Endodermal cell (in vitro differentiated cells): Measurements from ENCODE around the gene GRK4. TPM values are rescaled to one million over a fixed set of nuclear protein-coding genes. Genes with fewer than 3 reads are reported as not detected.

Source experiments
- DNase-seq: peaks from one replicate; pipeline ENCODE4 v3.0.0-alpha.2; 2017
- H3K27ac ChIP-seq: 2 replicates; pipeline ENCODE4 v1.5.1; 2013; ENCODE audit warnings: mild to moderate bottlenecking, low read depth, low read length, moderate library complexity
- H3K27me3 ChIP-seq: 2 replicates; pipeline ENCODE4 v1.6.1; 2013; ENCODE audit warnings: mild to moderate bottlenecking, low read length, moderate library complexity; ENCODE audit not compliant: insufficient read depth, control insufficient read depth, poor library complexity, severe bottlenecking
- H3K36me3 ChIP-seq: 2 replicates; pipeline ENCODE4 v1.7.0; 2013; ENCODE audit warnings: mild to moderate bottlenecking, low read length, moderate library complexity; ENCODE audit not compliant: control insufficient read depth, insufficient read depth
- H3K4me1 ChIP-seq: one replicate; pipeline ENCODE4 v1.7.0; 2013; ENCODE audit warnings: low read length; ENCODE audit not compliant: control insufficient read depth, insufficient read depth
- H3K4me3 ChIP-seq: 2 replicates; pipeline ENCODE4 v1.5.1; 2013; ENCODE audit warnings: mild to moderate bottlenecking, low read length, moderate library complexity
- H3K9ac ChIP-seq: 2 replicates; pipeline ENCODE4 v1.6.1; 2013; ENCODE audit warnings: mild to moderate bottlenecking, low read length, moderate library complexity; ENCODE audit not compliant: poor library complexity, severe bottlenecking; ENCODE audit errors: extremely low read depth
- H3K9me3 ChIP-seq: 2 replicates; pipeline ENCODE4 v1.6.1; 2013; ENCODE audit warnings: mild to moderate bottlenecking, low read length, moderate library complexity; ENCODE audit not compliant: control insufficient read depth
- H3K27ac Mint-ChIP-seq: 2 replicates; pipeline ENCODE4 v1.8.0; 2020; ENCODE audit warnings: mixed read lengths
- H3K27me3 Mint-ChIP-seq: 2 replicates; pipeline ENCODE4 v1.8.0; 2021; ENCODE audit warnings: mild to moderate bottlenecking, mixed read lengths; ENCODE audit not compliant: insufficient read depth
- H3K36me3 Mint-ChIP-seq: 2 replicates; pipeline ENCODE4 v1.8.0; 2020; ENCODE audit warnings: low read depth, mixed read lengths
- H3K4me1 Mint-ChIP-seq: 2 replicates; pipeline ENCODE4 v1.8.0; 2020; ENCODE audit warnings: mixed read lengths
- H3K4me3 Mint-ChIP-seq: 2 replicates; pipeline ENCODE4 v1.8.0; 2020; ENCODE audit warnings: mild to moderate bottlenecking, moderate library complexity, mixed read lengths
- H3K9me3 Mint-ChIP-seq: 2 replicates; pipeline ENCODE4 v1.8.0; 2020; ENCODE audit warnings: mild to moderate bottlenecking, mixed read lengths
- WGBS, 2 experiments: methylation state at CpG; one replicate each; pipeline versions ENCODE4 v1.1.5 to v1.1.7; 2013; ENCODE audit warnings: missing lambda C conversion rate in 2 of 2, mixed read lengths in 1 of 2; ENCODE audit not compliant: insufficient coverage in 1 of 2, insufficient read length in 1 of 2; 5-methylcytosine and 5-hydroxymethylcytosine counted together
- total RNA-seq, 2 donors: library from RNA; stranded (reverse); fragmentation: NEBNext Ultra II Directional in 1 of 2; extraction: Animal tissue kit (Norgen Biotek cat#: 25700) in 1 of 2; gene quantifications; 2 replicates in 1 of 2; 3 replicates in 1 of 2; pipeline ENCODE4 v1.2.1, GENCODE V29; 2021
- TF ChIP-seq, protein P1 (sequence below): fragments of 200-600 bp; sonication (generic); conservative IDR thresholded peaks from 2 replicates; pipeline ENCODE4 v1.5.0; 2021; ENCODE audit warnings: antibody characterized with exemption, mild to moderate bottlenecking

Gene GRK4
- total RNA-seq, 2 donors from 2014 or later = 2.8 to 4.2 TPM

DNA sequence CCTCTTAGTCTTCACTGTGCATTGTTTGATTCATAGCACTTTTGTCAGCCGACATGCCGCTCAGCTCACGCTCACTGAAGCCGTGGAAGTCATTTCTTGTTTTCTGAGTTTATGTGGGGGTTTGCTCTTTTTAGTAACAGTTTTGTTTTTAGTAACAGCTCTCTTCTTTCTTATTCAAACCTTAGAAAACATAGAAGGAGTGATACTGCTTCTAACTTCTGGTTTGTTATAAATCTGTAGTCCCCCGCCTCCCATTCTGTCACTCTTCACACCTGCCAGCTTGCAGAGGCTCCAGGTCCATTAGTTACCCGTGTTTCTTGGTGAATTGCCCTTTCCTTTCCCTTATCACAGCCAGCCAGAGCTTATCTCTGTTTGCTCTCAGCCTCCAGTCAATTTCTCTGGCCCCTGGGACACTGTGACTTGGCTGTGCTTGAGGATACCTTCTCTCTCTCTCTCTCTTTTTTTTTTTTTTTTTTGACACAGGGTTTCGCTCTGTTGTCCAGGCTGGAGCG lies 50.5 kb downstream of the GRK4 start:
- no peaks in the 10 kb centered on the region for H3K27me3 ChIP-seq
- no peaks in the 10 kb centered on the region for H3K36me3 Mint-ChIP-seq
- H3K9me3 ChIP-seq = no peaks in the 10 kb centered on the region
- no peak overlapping the region for H3K4me3 Mint-ChIP-seq
- H3K4me1 ChIP-seq = peaks cover 8% of the 10 kb centered on the region
- no peaks in the 10 kb centered on the region for H3K9me3 Mint-ChIP-seq
- H3K27ac Mint-ChIP-seq = peak overlapping the region; percentile 9
- no peaks in the 10 kb centered on the region for H3K27me3 Mint-ChIP-seq
- TF ChIP-seq, protein P1, sequence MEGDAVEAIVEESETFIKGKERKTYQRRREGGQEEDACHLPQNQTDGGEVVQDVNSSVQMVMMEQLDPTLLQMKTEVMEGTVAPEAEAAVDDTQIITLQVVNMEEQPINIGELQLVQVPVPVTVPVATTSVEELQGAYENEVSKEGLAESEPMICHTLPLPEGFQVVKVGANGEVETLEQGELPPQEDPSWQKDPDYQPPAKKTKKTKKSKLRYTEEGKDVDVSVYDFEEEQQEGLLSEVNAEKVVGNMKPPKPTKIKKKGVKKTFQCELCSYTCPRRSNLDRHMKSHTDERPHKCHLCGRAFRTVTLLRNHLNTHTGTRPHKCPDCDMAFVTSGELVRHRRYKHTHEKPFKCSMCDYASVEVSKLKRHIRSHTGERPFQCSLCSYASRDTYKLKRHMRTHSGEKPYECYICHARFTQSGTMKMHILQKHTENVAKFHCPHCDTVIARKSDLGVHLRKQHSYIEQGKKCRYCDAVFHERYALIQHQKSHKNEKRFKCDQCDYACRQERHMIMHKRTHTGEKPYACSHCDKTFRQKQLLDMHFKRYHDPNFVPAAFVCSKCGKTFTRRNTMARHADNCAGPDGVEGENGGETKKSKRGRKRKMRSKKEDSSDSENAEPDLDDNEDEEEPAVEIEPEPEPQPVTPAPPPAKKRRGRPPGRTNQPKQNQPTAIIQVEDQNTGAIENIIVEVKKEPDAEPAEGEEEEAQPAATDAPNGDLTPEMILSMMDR = no peak
- 58 to 75% methylated on average over 2 to 8 of the region's 8 CpGs for WGBS, 2 experiments
- H3K4me3 ChIP-seq = no peak overlapping the region
- peak; percentile 63 for DNase-seq
- no peaks in the 10 kb centered on the region for H3K36me3 ChIP-seq
- H3K27ac ChIP-seq = no peak overlapping the region
- peaks cover 13% of the 10 kb centered on the region for H3K4me1 Mint-ChIP-seq
- no peak overlapping the region for H3K9ac ChIP-seq

DNA sequence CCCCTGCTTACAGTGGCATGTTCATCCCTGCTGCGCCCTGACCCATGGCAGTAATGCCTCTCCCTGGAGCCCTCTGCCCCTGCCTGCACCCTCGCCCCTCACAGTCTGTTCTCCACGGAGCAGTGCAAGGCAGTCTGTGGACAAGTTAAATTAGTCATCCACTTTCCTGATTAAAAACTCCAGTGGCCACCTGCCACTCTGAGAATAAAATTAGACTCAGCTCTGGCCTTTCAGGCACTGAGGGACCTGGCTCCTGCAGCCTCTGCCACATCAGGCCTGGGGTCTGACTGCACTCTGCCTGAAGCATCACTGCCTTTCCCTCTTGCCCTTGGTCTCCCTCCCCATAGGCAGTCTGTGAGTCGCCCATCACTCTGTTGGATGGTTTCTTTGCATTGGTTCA lies 53.6 kb downstream of the GRK4 start:
- no peak overlapping the region for H3K9ac ChIP-seq
- WGBS, 2 experiments = 82 to 84% methylated on average over 3 to 4 of the region's 4 CpGs
- H3K27ac ChIP-seq = no peak overlapping the region
- no peaks in the 10 kb centered on the region for H3K9me3 ChIP-seq
- TF ChIP-seq, protein P1 = no peak
- Mint-ChIP-seq H3K4me1 (peaks cover 13% of the 10 kb centered on the region), H3K9me3 (no peaks in the 10 kb centered on the region), H3K36me3 (no peaks in the 10 kb centered on the region), H3K27ac (no peak overlapping the region), H3K4me3 (no peak overlapping the region), H3K27me3 (no peaks in the 10 kb centered on the region)
- no peak overlapping the region for H3K4me3 ChIP-seq
- no peaks in the 10 kb centered on the region for H3K27me3 ChIP-seq
- peaks cover 8% of the 10 kb centered on the region for H3K4me1 ChIP-seq
- H3K36me3 ChIP-seq = no peaks in the 10 kb centered on the region
- no peak for DNase-seq

DNA sequence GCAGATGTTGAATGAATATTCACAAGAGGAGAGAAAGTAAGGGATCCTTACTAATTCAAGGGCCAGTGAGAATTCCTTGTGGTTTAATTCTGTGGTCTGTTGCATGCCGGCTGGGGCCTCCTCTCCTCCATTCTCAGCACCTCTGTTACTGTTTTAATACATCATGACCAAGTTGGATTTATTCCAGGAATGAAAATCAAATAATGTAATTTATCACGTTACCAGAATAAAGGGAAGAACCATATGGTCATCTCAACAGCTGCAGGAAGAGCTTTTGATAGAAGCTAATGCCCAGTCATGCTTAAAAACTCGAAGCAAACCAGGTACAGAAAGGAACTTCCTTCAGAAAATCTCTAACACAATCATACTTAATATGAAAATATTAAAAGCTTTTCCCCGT lies 54.1 kb downstream of the GRK4 start:
- no peaks in the 10 kb centered on the region for H3K9me3 ChIP-seq
- H3K27me3 ChIP-seq = no peaks in the 10 kb centered on the region
- peaks cover 8% of the 10 kb centered on the region for H3K4me1 ChIP-seq
- Mint-ChIP-seq H3K27ac (no peak overlapping the region), H3K36me3 (no peaks in the 10 kb centered on the region), H3K27me3 (no peaks in the 10 kb centered on the region), H3K4me1 (peaks cover 13% of the 10 kb centered on the region), H3K9me3 (peaks cover 3% of the 10 kb centered on the region), H3K4me3 (no peak overlapping the region)
- no peak overlapping the region for H3K4me3 ChIP-seq
- TF ChIP-seq, protein P1 = no peak
- H3K27ac ChIP-seq = no peak overlapping the region
- WGBS, 2 experiments = 79 to 85% methylated on average over 2 to 4 of the region's 4 CpGs
- no peak overlapping the region for H3K9ac ChIP-seq
- no peaks in the 10 kb centered on the region for H3K36me3 ChIP-seq
- DNase-seq = no peak
